ENCODE data around the gene PRKCE. TPM values are rescaled to one million over a fixed set of nuclear protein-coding genes. Genes with fewer than 3 reads are reported as not detected.

The PRKCE gene
- total RNA-seq, 1 experiment from 2014 or later: 2.4 TPM

- Histone ChIP-seq H3K36me3 (ENCODE audit: insufficient read depth, low read length, poor library complexity, severe bottlenecking) (no peaks in the 10 kb centered on the region), H3K9me3 (ENCODE audit: low read depth, low read length, poor library complexity, severe bottlenecking) (no peaks in the 10 kb centered on the region), H3K27ac (ENCODE audit: low read depth, low read length, poor library complexity, severe bottlenecking) (no peak overlapping the region), H3K4me3 (ENCODE audit: low read depth, low read length, poor library complexity, severe bottlenecking) (no peak overlapping the region), H3K4me1 (ENCODE audit: insufficient read depth, low read length, poor library complexity, severe bottlenecking) (no peaks in the 10 kb centered on the region), H3K27me3 (replicated peaks; ENCODE audit: insufficient read depth, low read depth, low read length, poor library complexity) (no peaks in the 10 kb centered on the region)
- CTCF ChIA-PET: no interaction called here
- BruUV-seq (replicated peaks): no TSS peak
- DNase-seq (ENCODE audit: low spot score): no peak
- POLR2A ChIA-PET (ENCODE audit: low non-redundant PET): no interaction called here
- TF ChIP-seq, protein P1, sequence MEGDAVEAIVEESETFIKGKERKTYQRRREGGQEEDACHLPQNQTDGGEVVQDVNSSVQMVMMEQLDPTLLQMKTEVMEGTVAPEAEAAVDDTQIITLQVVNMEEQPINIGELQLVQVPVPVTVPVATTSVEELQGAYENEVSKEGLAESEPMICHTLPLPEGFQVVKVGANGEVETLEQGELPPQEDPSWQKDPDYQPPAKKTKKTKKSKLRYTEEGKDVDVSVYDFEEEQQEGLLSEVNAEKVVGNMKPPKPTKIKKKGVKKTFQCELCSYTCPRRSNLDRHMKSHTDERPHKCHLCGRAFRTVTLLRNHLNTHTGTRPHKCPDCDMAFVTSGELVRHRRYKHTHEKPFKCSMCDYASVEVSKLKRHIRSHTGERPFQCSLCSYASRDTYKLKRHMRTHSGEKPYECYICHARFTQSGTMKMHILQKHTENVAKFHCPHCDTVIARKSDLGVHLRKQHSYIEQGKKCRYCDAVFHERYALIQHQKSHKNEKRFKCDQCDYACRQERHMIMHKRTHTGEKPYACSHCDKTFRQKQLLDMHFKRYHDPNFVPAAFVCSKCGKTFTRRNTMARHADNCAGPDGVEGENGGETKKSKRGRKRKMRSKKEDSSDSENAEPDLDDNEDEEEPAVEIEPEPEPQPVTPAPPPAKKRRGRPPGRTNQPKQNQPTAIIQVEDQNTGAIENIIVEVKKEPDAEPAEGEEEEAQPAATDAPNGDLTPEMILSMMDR (conservative IDR thresholded peaks at IDR 0.05; ENCODE audit: low read depth, low read length): no peak
- intact Hi-C loops (cut with micrococcal nuclease; ENCODE audit: unreplicated experiment): no loop called here
These were observed 547.5 kb downstream of the PRKCE start for GRCh38 chr2:46198966-46199365.

DNA sequence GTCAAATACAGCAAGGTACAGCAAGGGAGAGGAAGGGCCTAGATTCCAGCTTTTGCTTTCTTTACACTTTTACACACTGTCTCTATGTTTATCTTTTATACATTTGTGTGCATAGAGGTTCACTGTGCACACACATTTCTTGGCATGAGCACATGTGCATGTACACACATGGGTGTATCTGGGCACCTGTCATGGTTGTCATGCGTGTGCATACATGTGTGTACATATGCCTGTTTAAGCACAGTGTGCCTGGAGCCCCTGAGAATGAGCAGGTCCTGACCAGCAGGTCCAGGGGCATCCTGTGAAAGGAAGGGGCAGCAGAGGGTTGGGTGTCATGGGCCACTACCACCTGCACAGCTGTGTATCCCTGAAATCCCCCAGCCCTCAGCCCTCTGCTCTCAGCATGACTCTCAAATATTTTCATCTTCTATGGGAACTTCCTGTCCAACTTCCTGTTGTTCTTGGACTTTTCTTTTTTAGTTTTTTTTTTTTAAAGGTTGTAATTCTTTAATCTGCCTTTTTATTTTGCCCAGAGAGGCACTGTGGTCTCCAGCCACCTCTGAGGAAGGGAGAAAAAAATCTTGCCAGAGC is 548.7 kb downstream of the PRKCE start:
- no peak overlapping the region for H3K27ac ChIP-seq (ENCODE audit: low read depth, low read length, poor library complexity, severe bottlenecking)
- BruUV-seq (replicated peaks): no TSS peak
- no peak for DNase-seq (ENCODE audit: low spot score)
- H3K36me3 ChIP-seq (ENCODE audit: insufficient read depth, low read length, poor library complexity, severe bottlenecking): no peaks in the 10 kb centered on the region
- no peak for TF ChIP-seq EZH2 (IDR thresholded peaks at IDR 0.05; ENCODE audit: borderline replicate concordance, low read depth, low read length, poor library complexity, severe bottlenecking)
- TF ChIP-seq, protein P1 (conservative IDR thresholded peaks at IDR 0.05; ENCODE audit: low read depth, low read length): no peak
- CTCF ChIA-PET: no interaction called here
- no peaks in the 10 kb centered on the region for H3K9me3 ChIP-seq (ENCODE audit: low read depth, low read length, poor library complexity, severe bottlenecking)
- H3K4me3 ChIP-seq (ENCODE audit: low read depth, low read length, poor library complexity, severe bottlenecking): no peak overlapping the region
- POLR2A ChIA-PET (ENCODE audit: low non-redundant PET): no interaction called here
- no peaks in the 10 kb centered on the region for H3K4me1 ChIP-seq (ENCODE audit: insufficient read depth, low read length, poor library complexity, severe bottlenecking)
- no peaks in the 10 kb centered on the region for H3K27me3 ChIP-seq (replicated peaks; ENCODE audit: insufficient read depth, low read depth, low read length, poor library complexity)
- intact Hi-C loops (cut with micrococcal nuclease; ENCODE audit: unreplicated experiment): no loop called here

DNA sequence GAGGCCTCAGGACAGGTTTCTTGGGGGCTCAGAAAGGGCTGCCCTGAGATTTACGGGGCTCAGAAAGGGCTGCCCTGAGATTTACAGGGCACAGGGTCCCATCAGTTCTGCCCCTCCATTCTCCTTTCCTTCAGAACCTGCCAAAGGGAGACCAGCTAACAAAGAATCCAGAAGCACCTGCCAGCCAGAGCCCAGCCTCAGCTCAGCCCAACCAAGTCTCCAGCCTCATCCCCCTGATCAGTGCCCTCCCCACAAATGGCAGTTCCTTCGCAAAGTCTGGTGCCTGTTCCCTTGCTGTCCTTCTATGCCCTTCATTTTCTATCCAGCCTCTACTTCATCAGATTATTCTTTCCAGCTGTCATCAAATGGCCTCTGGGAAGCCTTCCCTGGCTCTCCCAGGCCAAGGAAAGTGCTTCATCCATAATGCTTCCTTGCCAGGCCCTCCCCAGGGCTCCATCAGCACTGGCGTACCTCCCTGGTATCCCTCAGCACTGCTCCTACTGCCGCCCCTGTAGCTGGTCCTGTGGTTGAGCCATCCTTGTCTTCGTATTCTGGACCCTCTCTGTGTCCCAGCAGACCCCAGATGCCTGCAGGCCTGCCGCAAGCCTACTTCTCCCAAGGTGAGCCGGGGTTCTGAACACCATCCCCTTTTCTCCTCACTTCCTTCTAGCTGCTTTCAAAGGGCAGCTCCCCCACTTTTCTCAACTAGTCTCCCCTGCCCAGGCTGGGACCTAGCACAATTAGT is 549.6 kb downstream of the PRKCE start:
- no peak overlapping the region for H3K27ac ChIP-seq (ENCODE audit: low read depth, low read length, poor library complexity, severe bottlenecking)
- no peak for TF ChIP-seq EZH2 (IDR thresholded peaks at IDR 0.05; ENCODE audit: borderline replicate concordance, low read depth, low read length, poor library complexity, severe bottlenecking)
- TF ChIP-seq, protein P1 (conservative IDR thresholded peaks at IDR 0.05; ENCODE audit: low read depth, low read length): no peak
- H3K4me1 ChIP-seq (ENCODE audit: insufficient read depth, low read length, poor library complexity, severe bottlenecking): no peaks in the 10 kb centered on the region
- DNase-seq (ENCODE audit: low spot score): no peak
- no peaks in the 10 kb centered on the region for H3K36me3 ChIP-seq (ENCODE audit: insufficient read depth, low read length, poor library complexity, severe bottlenecking)
- no peaks in the 10 kb centered on the region for H3K27me3 ChIP-seq (replicated peaks; ENCODE audit: insufficient read depth, low read depth, low read length, poor library complexity)
- BruUV-seq (replicated peaks): no TSS peak
- ChIA-PET CTCF (no interaction called here), POLR2A (ENCODE audit: low non-redundant PET) (no interaction called here)
- intact Hi-C loops (cut with micrococcal nuclease; ENCODE audit: unreplicated experiment): no loop called here
- H3K9me3 ChIP-seq (ENCODE audit: low read depth, low read length, poor library complexity, severe bottlenecking): no peaks in the 10 kb centered on the region
- no peak overlapping the region for H3K4me3 ChIP-seq (ENCODE audit: low read depth, low read length, poor library complexity, severe bottlenecking)
